SK-N-SH (cell line): ENCODE results near the gene LAMP5.

ENCODE experiments used
- NRF1 ChIP-seq: IDR thresholded peaks from 2 replicates; pipeline ENCODE4 v1.6.1; 2012; ENCODE audit warnings: low read depth, mild to moderate bottlenecking, low read length
- POLR2AphosphoS5 ChIP-seq: IDR thresholded peaks from 2 replicates; pipeline ENCODE4 v1.6.1; 2012; ENCODE audit warnings: low read depth, low read length
- TCF12 ChIP-seq: IDR thresholded peaks from 2 replicates; pipeline ENCODE4 v1.4.0; 2012
- TF ChIP-seq, protein P1 (sequence below): fragments of 200-600 bp; sonication (generic); IDR thresholded peaks from 2 replicates; pipeline ENCODE4 v1.6.1; 2017; ENCODE audit warnings: antibody characterized with exemption, mild to moderate bottlenecking, moderate library complexity

GRCh38 chr20:9534025-9534424 lies 19.6 kb downstream of the LAMP5 start:
- no peak for TF ChIP-seq POLR2AphosphoS5
- TF ChIP-seq, protein P1, sequence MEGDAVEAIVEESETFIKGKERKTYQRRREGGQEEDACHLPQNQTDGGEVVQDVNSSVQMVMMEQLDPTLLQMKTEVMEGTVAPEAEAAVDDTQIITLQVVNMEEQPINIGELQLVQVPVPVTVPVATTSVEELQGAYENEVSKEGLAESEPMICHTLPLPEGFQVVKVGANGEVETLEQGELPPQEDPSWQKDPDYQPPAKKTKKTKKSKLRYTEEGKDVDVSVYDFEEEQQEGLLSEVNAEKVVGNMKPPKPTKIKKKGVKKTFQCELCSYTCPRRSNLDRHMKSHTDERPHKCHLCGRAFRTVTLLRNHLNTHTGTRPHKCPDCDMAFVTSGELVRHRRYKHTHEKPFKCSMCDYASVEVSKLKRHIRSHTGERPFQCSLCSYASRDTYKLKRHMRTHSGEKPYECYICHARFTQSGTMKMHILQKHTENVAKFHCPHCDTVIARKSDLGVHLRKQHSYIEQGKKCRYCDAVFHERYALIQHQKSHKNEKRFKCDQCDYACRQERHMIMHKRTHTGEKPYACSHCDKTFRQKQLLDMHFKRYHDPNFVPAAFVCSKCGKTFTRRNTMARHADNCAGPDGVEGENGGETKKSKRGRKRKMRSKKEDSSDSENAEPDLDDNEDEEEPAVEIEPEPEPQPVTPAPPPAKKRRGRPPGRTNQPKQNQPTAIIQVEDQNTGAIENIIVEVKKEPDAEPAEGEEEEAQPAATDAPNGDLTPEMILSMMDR: no peak
- TF ChIP-seq NRF1: no peak
- no peak for TF ChIP-seq TCF12
